ENCODE results near the gene ZNF729. TPM values are rescaled to one million over a fixed set of nuclear protein-coding genes. Genes with fewer than 3 reads are reported as not detected.

Gene ZNF729
- total RNA-seq (2021; fragmentation: NEBNext Ultra II Directional; extraction: Animal tissue kit (Norgen Biotek cat#: 25700)) = not detected
- long read RNA-seq = 0 reads

GRCh38 chr19:22286151-22286810 lies at the start of gene ZNF729:
ZNF729 (plus strand) TSS chr19:22286441; CDS start chr19:22286526, 85 bp downstream.
- Mint-ChIP-seq H3K4me3 (no peak within 1 kb of the TSS), H3K9me3 (peaks cover 70% of the 10 kb centered on the region), H3K36me3 (ENCODE audit: low read depth) (peaks cover 4% of the 10 kb centered on the region; the same call in 1 of the 2 replicates), H3K4me1 (ENCODE audit: low read depth) (no peaks in the 10 kb centered on the region), H3K27ac (no peak within 1 kb of the TSS), H3K27me3 (ENCODE audit: insufficient read depth) (peaks cover 2% of the 10 kb centered on the region)
- no peak for TF ChIP-seq CTCF (IDR thresholded peaks at IDR 0.05)
- DNase-seq = no peak

- TF ChIP-seq CTCF (IDR thresholded peaks at IDR 0.05) = no peak
- DNase-seq = no peak
- H3K4me1 Mint-ChIP-seq (ENCODE audit: low read depth) = no peaks in the 10 kb centered on the region
- H3K27me3 Mint-ChIP-seq (ENCODE audit: insufficient read depth) = peaks cover 1% of the 10 kb centered on the region
- peaks cover 72% of the 10 kb centered on the region for H3K9me3 Mint-ChIP-seq
- H3K27ac Mint-ChIP-seq = no peak overlapping the region
- H3K4me3 Mint-ChIP-seq = no peak overlapping the region
- no peaks in the 10 kb centered on the region; the same call in 1 of the 2 replicates for H3K36me3 Mint-ChIP-seq (ENCODE audit: low read depth)
These were observed 29.4 kb upstream of the ZNF729 start for GRCh38 chr19:22256856-22257255.

- Mint-ChIP-seq H3K4me3 (no peak overlapping the region), H3K4me1 (ENCODE audit: low read depth) (no peaks in the 10 kb centered on the region), H3K9me3 (peaks cover 67% of the 10 kb centered on the region), H3K27ac (no peak overlapping the region), H3K36me3 (ENCODE audit: low read depth) (no peaks in the 10 kb centered on the region; the same call in 1 of the 2 replicates), H3K27me3 (ENCODE audit: insufficient read depth) (peaks cover 1% of the 10 kb centered on the region)
- TF ChIP-seq CTCF (IDR thresholded peaks at IDR 0.05) = no peak
- DNase-seq = no peak
These were observed 28.9 kb upstream of the ZNF729 start for GRCh38 chr19:22257381-22257780.

GRCh38 chr19:22257916-22258315 lies 28.3 kb upstream of the ZNF729 start:
- Mint-ChIP-seq H3K27ac (no peak overlapping the region), H3K36me3 (ENCODE audit: low read depth) (no peaks in the 10 kb centered on the region; the same call in 1 of the 2 replicates), H3K9me3 (peaks cover 67% of the 10 kb centered on the region), H3K4me1 (ENCODE audit: low read depth) (no peaks in the 10 kb centered on the region), H3K4me3 (no peak overlapping the region), H3K27me3 (ENCODE audit: insufficient read depth) (peaks cover 1% of the 10 kb centered on the region; the same call in 1 of the 2 replicates)
- DNase-seq = no peak
- TF ChIP-seq CTCF (IDR thresholded peaks at IDR 0.05) = no peak

GRCh38 chr19:22260499-22260898 lies 25.7 kb upstream of the ZNF729 start:
- Mint-ChIP-seq H3K4me1 (ENCODE audit: low read depth) (no peaks in the 10 kb centered on the region), H3K36me3 (ENCODE audit: low read depth) (no peaks in the 10 kb centered on the region), H3K4me3 (no peak overlapping the region), H3K27me3 (ENCODE audit: insufficient read depth) (peaks cover 1% of the 10 kb centered on the region; the same call in 1 of the 2 replicates), H3K27ac (no peak overlapping the region), H3K9me3 (peaks cover 60% of the 10 kb centered on the region)
- no peak for DNase-seq
- TF ChIP-seq CTCF (IDR thresholded peaks at IDR 0.05) = no peak
